AG09319 (cell line): ENCODE data around the gene NOL4L.

Experiments
- DNase-seq: peaks from one replicate; pipeline ENCODE4 v3.0.0-alpha.2; 2010; ENCODE audit warnings: low read depth; ENCODE audit errors: extremely low read depth
- TF ChIP-seq, protein P1 (sequence below): IDR thresholded peaks from 2 replicates; pipeline ENCODE4 v1.5.1; 2011; ENCODE audit warnings: low read depth, mild to moderate bottlenecking, inconsistent platforms, low read length, moderate library complexity

Gene NOL4L

DNA sequence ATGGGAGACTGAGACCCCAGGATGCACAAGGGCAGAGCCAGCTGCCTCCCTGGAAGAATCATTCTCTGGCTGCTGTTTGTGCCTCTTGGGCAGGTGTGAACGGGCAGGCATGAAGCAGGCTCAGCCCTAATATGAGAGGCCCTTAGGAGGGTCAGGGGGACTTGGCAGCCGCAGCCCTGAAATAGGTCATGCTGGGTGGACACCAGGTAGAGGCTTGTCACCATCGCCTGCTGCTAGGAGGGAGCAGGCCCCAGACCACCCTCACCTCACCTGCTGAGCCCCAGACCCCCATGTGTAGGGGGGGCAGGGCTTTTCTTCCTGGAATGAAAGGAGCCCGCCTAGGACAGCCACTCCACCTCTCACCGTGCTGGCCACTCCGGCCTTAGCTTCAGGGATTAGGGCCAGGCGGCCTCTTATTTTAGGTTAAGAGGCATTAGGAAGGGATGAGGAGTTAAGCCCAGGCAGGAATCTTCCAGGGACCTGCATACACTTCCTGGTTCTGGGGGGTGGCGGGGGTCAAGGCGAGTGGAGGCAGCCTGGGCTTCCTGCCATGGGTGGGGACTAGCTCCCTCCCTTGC is 134.6 kb downstream of the NOL4L start:
- TF ChIP-seq, protein P1, sequence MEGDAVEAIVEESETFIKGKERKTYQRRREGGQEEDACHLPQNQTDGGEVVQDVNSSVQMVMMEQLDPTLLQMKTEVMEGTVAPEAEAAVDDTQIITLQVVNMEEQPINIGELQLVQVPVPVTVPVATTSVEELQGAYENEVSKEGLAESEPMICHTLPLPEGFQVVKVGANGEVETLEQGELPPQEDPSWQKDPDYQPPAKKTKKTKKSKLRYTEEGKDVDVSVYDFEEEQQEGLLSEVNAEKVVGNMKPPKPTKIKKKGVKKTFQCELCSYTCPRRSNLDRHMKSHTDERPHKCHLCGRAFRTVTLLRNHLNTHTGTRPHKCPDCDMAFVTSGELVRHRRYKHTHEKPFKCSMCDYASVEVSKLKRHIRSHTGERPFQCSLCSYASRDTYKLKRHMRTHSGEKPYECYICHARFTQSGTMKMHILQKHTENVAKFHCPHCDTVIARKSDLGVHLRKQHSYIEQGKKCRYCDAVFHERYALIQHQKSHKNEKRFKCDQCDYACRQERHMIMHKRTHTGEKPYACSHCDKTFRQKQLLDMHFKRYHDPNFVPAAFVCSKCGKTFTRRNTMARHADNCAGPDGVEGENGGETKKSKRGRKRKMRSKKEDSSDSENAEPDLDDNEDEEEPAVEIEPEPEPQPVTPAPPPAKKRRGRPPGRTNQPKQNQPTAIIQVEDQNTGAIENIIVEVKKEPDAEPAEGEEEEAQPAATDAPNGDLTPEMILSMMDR = no peak
- DNase-seq = no peak

DNA sequence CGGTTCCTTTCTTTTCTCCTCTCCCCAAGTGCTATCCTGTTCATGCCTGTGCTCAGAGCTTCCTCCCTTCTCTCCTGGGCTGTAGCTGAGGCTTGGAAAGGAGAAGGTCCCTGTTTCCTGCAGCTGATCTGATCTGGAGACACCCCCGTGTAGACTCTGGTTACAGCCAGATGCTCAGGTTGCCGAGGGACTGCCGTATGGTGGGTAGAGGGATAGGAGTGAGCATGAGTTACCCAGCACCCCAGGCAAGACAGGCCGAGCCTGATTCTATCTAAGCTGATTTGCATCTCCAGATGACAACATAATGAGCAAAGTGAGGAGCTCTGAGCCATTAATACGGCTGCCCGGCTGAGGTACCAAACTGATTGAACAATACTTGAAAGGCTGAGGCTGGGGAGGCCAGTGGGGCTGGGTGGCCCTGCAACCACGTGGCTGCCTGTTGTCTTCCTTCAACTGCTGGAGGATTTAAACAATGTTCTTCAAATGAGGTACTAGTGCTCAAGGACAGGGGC is 135.2 kb downstream of the NOL4L start:
- TF ChIP-seq, protein P1 = no peak
- no peak for DNase-seq

DNA sequence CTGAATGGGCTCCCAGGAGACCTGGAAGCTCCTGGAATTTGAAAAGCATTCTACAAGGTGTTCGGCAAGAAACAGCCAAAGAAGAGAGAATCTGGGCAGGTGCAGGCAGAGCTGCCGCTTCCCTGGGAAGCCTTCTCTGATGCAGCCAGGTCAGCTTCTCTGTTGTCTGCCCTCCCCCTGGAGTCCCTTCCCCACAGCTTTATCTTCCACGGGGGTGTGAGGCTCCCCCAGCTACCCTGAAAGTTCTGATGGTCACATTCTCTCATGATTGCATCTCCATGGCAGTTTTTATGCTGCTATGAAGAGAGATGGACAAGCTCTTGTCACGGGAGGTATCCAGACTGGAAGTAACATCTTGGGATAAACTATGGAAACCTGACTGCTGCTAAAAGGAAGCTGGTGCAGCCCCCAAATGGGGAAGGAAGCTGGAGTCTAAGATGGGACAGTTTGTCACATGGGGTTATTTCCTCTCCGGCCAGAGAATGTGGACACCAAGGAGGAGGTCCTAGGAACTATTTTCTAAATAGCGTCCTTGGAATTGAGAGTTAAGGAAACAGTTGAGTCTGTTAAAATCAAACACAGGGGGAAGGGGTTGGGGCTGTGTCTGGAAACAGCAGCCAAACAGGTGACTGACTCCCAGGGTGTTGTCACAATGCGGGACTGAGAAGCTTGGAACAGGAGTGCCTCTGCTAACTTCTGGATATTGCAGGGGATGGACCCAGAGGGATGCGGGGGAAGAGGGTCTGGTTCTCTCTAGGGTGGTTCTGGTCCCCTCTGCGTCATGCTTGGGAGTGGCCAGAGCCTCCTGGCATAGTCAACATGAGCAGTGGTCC is 135.9 kb downstream of the NOL4L start:
- TF ChIP-seq, protein P1 = no peak
- no peak for DNase-seq

DNA sequence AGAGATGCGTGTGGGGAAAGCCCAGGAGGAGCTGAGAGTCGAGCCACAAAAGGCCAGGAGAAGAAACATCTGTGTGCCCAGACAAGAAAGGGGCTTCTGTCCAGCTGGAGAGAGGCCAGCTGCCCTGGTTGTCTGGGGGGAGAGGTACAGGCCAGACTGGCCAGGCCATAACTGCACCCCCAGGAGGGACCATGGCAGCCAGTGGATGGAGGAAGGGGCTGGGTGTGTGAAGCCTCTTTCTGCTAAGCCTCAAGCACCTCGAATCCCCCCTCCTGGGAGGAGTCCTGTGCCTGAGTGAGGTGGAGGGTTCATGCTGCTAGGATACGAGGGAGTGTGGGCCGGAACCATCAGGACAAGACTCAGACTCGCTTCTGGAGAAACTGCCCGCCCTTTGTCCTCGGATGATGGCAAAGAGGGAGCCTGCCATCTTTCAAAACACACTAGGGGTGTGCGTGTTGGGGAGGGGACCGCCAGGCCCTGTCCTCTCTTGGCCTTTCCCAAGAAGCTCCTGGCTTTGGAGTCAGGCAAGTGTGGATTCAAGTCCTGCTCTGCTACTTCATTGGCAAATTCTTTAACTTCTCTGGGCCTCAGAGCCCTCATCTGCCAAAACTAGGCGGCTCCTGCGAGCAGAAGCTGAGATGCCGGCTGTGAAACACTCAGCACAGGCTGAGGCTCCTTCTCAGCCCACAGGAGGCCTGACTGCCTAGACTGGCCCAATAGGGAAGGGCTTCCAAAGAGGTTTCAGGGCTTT is 136.7 kb downstream of the NOL4L start:
- TF ChIP-seq, protein P1 = no peak
- no peak for DNase-seq

DNA sequence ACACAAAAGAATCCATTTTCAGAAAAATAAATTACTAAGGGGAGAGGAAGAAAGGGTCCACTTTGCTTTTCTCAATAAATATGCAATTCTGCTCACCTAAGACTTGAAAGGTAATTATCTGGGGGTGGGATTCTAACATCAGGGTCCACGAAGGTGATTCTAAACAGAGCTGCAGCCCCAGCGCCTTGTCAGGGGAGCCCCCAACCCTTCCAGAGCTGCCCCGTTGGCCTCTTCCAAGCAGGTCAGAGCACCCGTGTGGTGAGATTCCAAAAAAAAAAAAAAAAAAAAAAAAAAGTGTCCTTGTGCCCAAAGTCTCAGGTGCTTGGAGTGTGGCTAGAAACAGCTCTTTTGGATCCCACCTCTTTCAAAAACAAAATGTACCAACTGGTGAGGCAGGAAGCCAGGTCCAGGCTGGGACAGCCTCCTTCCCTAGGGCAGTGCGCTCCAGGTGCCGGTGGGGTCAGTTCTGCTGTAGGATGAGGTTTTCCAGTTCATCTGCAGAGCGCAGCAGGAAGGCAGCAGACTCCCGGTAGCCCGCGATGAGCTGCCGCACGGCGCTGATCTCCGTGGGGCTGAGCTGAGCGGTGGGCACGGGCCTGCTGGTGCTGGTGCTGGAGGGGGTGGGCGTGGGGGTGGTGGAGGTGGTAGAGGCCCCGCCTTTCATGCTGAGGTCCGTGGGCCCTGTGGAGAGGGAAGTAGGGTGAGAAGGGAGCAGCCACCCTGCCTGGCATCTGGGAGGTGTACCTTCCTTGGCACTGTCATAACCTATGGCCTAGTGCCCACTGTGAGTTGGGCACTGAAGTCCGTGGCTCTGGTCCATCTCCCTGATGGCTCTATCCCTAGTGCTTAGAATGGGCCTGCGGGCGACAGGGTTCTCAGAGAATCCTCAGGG is 137.8 kb downstream of the NOL4L start:
- no peak for DNase-seq

More for the DNA sequence above, 137.8 kb downstream of the NOL4L start:
- TF ChIP-seq, protein P1 = no peak
